Nucleus accumbens (tissue), 56 donors: ENCODE measurements around the gene ATP8A1.
"Not testable (repeated sequence)": the region's sequence is repeated elsewhere in the genome, so short reads cannot be mapped to it uniquely, and the experiment has no call there.

ENCODE experiments used
- DNase-seq, 56 donors: peaks; one replicate each; lab custom pipeline; 2025; lab: John Stamatoyannopoulos, UW

The ATP8A1 gene

DNA sequence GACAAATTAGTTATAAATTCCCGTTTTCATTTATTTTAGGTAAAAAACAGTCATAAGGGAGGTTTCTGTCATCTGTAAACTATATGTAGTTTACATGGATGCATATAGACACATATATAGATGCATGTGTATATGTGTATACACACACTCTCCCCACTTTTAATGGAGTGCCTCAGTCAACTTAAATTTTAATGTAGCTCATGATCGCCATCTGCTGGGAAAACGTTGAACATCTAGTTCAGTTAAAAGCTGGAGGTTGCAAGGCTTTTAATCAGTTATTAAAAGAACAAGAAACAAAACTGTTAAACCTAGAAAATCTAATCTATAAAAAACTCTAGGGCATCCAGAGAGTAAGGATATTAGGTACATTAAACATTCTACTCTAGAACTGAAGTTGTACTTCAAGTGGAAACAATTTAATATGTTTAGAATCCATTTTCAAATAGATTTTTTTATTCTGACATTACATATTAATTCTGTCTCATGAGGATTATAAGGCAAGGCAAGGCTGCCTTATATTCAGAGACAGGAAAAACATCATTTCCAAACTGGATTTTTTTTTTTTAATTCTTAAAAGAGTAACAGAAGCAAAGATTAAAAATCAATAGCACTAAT is 137.0 kb downstream of the ATP8A1 start:
- DNase-seq = peak in 17 of 56 donors; percentile 1 to 75 (median 20)

GRCh38 chr4:42515156-42515884 is 141.6 kb downstream of the ATP8A1 start:
- DNase-seq = no peak

- no peak for DNase-seq
Measured at GRCh38 chr4:42513748-42514492, 143.0 kb downstream of the ATP8A1 start.

- no peak for DNase-seq
Measured at GRCh38 chr4:42512226-42512625, 144.7 kb downstream of the ATP8A1 start.

DNA sequence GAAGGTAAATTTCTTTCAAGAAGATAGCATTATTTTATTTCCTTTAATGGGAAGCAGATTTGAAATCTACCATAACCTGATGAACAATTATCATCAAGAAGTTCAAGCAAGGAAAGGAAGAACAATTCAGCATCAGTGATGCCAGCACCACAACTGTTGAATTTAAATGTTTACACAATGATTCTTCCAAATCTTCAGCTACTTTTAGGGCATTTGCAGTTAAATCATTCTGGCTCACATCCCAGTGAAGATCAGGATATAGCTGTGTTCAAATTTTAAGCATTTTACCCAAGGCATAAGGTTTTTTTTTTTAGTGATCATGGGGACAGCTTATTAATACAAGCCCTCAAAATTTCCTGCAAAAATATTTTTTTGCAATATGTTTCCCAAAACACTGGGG is 146.7 kb downstream of the ATP8A1 start:
- DNase-seq = no peak

DNA sequence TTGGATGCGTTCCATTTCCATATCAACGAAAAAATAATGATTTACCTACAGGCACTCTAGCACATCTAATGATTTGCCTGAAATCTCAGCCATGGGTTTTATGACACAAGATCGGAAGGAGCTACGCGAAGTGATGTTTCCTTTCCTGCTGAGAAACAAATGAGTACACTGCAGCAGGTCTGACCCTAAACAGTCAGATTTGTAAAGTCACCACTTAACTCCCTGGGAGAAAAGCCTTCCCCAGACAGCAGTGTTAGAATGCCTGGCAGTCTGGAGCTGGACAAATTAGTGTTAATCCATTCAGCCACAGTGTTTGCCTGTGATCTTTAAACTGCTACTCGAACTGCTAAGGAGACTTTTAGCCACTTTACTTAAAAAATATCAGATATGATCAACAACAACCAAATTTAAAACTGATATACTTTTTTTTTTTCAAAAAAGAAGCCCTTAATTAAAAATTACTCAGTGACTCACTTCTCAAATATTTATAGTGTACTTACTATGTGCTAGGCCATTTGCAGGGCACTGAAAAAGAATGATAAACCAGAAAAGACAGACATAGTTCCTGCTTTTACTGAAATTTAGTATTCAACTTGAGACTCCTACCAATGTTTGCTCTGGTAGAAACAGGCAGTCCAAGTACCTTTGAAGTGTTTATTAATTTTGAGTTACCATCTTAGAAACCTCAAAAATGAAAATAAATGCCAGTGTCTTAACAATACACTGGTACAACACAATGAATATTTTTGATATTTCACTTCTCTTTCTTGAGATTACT is 155.1 kb downstream of the ATP8A1 start:
- no peak for DNase-seq

- no peak for DNase-seq
Measured at GRCh38 chr4:42498040-42498439, 158.9 kb downstream of the ATP8A1 start.

- no peak for DNase-seq
Measured at GRCh38 chr4:42497142-42497910, 159.6 kb downstream of the ATP8A1 start.

DNA sequence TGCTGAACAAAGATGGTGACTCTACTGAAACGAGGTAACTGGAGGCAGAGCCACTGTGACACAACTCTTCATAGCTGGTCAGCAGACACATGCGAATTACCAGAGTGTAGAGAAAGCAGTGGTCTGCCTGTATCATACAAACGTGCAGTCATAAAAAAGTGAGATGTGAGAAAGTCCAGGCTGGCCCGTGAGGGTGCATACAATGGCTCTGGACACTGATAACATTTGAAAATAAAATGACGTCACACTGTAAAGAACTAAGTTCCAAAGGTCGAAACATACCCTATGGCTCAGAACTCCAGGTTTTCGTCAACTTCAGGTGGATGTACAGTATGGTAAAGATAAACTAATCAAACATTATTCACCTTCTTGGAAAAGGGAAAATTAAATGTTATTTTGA is 163.9 kb downstream of the ATP8A1 start:
- no peak for DNase-seq

DNA sequence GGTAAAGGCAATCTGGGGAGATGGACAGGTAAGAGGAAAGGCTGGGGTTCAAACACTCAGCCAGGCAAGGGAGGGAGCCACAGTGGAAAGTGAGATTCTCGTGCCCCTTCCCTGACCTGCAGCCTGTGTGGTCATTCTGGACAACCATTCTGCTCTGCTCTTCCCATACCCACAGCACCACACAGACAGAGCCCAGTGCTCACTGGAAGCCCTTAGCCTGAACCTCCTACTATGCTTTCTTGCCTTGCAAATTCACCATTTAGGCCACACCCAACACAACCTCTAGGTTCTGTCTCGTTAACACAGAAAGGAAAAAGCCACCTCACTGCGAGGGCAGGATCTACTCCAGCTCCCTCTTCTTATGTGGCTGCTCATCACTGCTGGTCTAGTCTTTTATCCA is 166.9 kb downstream of the ATP8A1 start:
- DNase-seq = no peak

DNA sequence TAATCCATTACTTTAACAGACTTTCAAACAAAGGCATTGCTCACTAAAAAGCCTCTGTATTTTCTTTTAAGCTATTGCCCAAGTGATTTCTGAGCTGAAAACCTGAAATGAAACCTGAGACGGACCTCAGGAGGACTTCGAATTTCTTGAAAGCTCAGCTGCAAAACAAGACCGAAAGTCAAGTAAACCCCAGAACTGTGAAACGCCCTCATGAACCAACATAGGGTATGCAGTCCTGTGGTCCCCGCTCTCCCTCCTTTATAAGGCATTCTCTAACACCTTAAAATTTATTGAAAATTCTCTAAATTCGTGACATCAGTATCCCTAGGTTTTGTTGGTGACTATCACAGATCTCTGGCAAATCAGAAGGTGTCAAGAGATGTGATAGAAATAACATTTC is 167.8 kb downstream of the ATP8A1 start:
- no peak for DNase-seq

DNA sequence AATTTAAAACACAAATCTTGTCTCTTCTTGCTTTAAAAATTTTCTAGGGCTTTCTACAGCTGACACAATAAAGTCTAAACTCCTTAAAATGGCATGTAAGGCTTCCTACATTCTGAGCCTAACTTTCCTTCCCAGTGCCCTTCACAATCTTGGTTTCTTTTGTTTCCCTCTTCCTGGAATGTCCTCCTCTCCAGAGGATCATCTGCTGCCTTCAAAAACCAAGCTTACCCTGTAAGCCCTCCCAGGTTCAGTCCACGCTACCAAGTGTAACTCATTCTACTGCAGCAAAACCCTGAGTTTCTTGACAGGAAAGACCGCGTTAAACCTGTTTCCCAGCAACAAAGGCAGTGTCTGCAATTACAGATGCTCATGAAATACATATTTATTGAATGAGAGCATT is 168.4 kb downstream of the ATP8A1 start:
- no peak for DNase-seq

GRCh38 chr4:42488114-42488513 is 168.8 kb downstream of the ATP8A1 start:
- no peak for DNase-seq

- DNase-seq = no peak
Measured at GRCh38 chr4:42487230-42487629, 169.7 kb downstream of the ATP8A1 start.

GRCh38 chr4:42486156-42486555 is 170.7 kb downstream of the ATP8A1 start:
- not testable (repeated sequence) for DNase-seq

GRCh38 chr4:42484630-42485029 is 172.3 kb downstream of the ATP8A1 start:
- no peak for DNase-seq

DNA sequence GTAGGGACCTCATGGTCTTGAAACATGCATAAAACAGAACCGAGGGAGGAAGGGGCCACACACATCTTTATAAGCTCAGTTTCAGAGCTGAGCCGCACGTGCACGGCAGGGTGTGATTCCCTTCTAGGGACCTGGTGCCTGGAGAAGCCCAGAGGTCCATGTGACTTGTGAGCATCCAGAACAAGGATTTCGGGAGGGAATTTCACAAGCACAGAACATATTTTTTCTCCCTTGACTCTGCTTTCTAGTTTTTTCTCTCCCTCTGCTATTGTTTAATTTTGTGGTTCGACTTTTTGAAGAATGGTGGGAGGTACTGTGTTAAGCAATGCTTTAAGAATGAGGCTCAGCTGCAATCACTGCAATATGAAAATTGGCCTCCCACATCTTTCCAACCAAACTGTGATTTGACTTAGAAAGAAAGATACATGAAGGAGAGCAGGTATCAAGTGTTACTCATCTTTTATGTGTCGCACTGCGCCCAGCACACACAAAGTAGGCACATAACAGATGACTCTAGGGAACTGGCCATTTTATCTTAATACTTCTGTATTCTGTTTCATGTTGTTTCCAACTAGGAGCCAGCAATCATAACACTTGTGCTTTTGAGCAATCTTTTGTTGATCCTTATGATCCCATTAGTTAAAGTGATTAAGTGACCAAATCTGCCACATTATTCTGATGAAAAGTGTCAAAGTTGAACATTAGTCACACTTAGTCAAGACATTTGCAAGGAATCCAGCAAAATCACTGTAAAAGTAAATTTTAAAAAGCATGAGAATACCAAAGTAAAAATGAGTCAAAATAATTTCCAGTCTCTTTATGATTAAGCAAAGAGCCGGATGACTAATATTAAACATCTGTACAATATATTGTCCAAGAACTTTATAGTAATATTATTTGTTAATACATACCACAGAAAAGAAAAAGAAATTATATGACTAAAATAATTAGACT is 173.2 kb downstream of the ATP8A1 start:
- DNase-seq = peak in 22 of 56 donors; percentile 3 to 58 (median 14)

DNA sequence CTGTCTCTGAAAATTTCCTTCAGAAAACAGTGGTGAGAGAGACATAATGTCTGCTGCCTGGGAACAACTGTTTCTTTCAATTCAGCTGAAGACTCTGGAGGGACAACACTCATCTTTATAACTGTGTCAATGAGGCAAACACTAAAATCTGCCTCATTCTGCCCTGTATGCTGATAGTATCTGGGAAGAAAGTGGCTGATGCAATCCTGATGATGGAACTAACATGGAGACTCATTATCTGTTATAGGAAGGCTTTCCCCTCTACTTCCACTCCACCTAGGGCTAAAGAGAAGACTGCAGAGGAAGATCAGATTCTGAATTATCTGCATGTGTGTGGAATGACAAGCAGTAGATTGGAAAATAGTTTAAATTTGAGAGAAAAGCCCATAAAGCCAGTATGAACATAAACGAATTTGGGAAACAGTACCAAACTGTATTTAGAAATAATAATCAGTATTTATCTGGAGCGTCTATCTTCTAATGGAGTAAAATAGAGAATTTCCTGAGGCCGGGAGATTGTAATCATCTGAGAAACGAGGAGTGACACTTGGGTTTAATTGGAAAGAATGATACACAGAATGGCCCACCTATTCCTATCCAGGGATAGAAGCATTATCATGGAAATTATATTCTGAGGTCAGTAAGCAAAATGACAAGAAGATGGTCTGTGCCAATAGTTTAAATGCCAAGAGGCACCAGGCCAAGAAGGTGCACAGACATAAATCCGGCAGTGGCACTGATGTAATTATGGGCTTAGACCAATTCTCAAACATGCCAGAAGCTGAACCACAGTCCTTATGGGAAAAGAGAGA is 174.2 kb downstream of the ATP8A1 start:
- DNase-seq = no peak
